ENCODE results near the gene TMEM202. TPM values are rescaled to one million over a fixed set of nuclear protein-coding genes. Genes with fewer than 3 reads are reported as not detected.
"Not testable (repeated sequence)": the region's sequence is repeated elsewhere in the genome, so short reads cannot be mapped to it uniquely, and the experiment has no call there.

Gene TMEM202
- total RNA-seq, 6 experiments from 2014 or later: not detected

- no peak overlapping the region for H3K4me3 Mint-ChIP-seq
- peaks cover 41% of the 10 kb centered on the region for H3K4me1 Mint-ChIP-seq (ENCODE audit: low read depth)
- DNase-seq: no peak
- peaks cover 6% of the 10 kb centered on the region; the same call in 1 of the 2 replicates for H3K36me3 Mint-ChIP-seq (ENCODE audit: low read depth)
- no peaks in the 10 kb centered on the region for H3K9me3 Mint-ChIP-seq
- peaks cover 2% of the 10 kb centered on the region for H3K27me3 Mint-ChIP-seq (ENCODE audit: insufficient read depth)
- no peak overlapping the region for H3K27ac Mint-ChIP-seq
- TF ChIP-seq, protein P1, sequence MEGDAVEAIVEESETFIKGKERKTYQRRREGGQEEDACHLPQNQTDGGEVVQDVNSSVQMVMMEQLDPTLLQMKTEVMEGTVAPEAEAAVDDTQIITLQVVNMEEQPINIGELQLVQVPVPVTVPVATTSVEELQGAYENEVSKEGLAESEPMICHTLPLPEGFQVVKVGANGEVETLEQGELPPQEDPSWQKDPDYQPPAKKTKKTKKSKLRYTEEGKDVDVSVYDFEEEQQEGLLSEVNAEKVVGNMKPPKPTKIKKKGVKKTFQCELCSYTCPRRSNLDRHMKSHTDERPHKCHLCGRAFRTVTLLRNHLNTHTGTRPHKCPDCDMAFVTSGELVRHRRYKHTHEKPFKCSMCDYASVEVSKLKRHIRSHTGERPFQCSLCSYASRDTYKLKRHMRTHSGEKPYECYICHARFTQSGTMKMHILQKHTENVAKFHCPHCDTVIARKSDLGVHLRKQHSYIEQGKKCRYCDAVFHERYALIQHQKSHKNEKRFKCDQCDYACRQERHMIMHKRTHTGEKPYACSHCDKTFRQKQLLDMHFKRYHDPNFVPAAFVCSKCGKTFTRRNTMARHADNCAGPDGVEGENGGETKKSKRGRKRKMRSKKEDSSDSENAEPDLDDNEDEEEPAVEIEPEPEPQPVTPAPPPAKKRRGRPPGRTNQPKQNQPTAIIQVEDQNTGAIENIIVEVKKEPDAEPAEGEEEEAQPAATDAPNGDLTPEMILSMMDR (IDR thresholded peaks at IDR 0.05): no peak
Observed at GRCh38 chr15:72372361-72372760, 25.7 kb upstream of the TMEM202 start.

DNA sequence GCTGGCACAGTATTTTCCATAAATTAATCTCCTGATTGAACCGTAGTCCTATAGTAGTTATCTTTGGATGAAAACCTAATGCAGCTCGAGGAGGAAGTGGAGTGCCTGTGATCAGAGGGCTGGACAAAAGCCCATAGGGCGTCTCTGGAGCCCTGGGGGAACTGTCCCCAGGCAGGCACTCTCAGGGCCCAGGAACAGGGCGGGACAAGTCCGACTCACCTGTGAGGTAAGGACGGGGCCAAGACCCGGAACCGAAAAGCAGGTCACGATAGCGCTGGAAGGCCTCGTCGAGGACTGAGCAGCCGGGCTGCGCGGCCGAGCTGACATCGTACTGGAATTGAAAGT lies 22.6 kb upstream of the TMEM202 start:
- H3K27ac Mint-ChIP-seq: peak overlapping the region; percentile 95

GRCh38 chr15:72375846-72376581 lies 22.1 kb upstream of the TMEM202 start, which contains the start of gene HEXA:
TSS of gene HEXA (minus strand) at chr15:72376014. CDS start at chr15:72375972, 42 bp downstream.
- Mint-ChIP-seq H3K36me3 (ENCODE audit: low read depth) (no peaks in the 10 kb centered on the region), H3K4me3 (peak within 1 kb of the TSS; percentile 96), H3K27me3 (ENCODE audit: insufficient read depth) (peaks cover 2% of the 10 kb centered on the region), H3K9me3 (no peaks in the 10 kb centered on the region), H3K27ac (peak within 1 kb of the TSS; percentile 95), H3K4me1 (ENCODE audit: low read depth) (peaks cover 30% of the 10 kb centered on the region)
- peak; percentile 87 for DNase-seq
- TF ChIP-seq, protein P1 (IDR thresholded peaks at IDR 0.05): no peak

More for the DNA sequence above, 22.6 kb upstream of the TMEM202 start:
- H3K9me3 Mint-ChIP-seq: no peaks in the 10 kb centered on the region
- H3K4me1 Mint-ChIP-seq (ENCODE audit: low read depth): peaks cover 34% of the 10 kb centered on the region
- TF ChIP-seq, protein P1 (IDR thresholded peaks at IDR 0.05): no peak
- no peaks in the 10 kb centered on the region for H3K36me3 Mint-ChIP-seq (ENCODE audit: low read depth)
- H3K4me3 Mint-ChIP-seq: peak overlapping the region; percentile 96
- no peak for DNase-seq
- H3K27me3 Mint-ChIP-seq (ENCODE audit: insufficient read depth): peaks cover 2% of the 10 kb centered on the region

- H3K9me3 Mint-ChIP-seq: no peaks in the 10 kb centered on the region
- H3K36me3 Mint-ChIP-seq (ENCODE audit: low read depth): no peaks in the 10 kb centered on the region
Observed at GRCh38 chr15:72377331-72377730, 20.8 kb upstream of the TMEM202 start.

GRCh38 chr15:72379106-72379505 lies 19.0 kb upstream of the TMEM202 start:
- not testable (repeated sequence) for H3K27ac Mint-ChIP-seq, H3K9me3 Mint-ChIP-seq

More at GRCh38 chr15:72377331-72377730, 20.8 kb upstream of the TMEM202 start:
- DNase-seq: no peak
- Mint-ChIP-seq H3K27ac (no peak overlapping the region), H3K27me3 (ENCODE audit: insufficient read depth) (peaks cover 2% of the 10 kb centered on the region), H3K4me3 (no peak overlapping the region), H3K4me1 (ENCODE audit: low read depth) (peaks cover 29% of the 10 kb centered on the region)
- TF ChIP-seq, protein P1 (IDR thresholded peaks at IDR 0.05): no peak

GRCh38 chr15:72379856-72380430 lies 18.2 kb upstream of the TMEM202 start:
- H3K4me1 Mint-ChIP-seq (ENCODE audit: low read depth): peaks cover 17% of the 10 kb centered on the region
- no peak overlapping the region for H3K27ac Mint-ChIP-seq
- H3K9me3 Mint-ChIP-seq: no peaks in the 10 kb centered on the region
- no peak for DNase-seq
- H3K4me3 Mint-ChIP-seq: no peak overlapping the region
- TF ChIP-seq, protein P1 (IDR thresholded peaks at IDR 0.05): no peak
- H3K36me3 Mint-ChIP-seq (ENCODE audit: low read depth): no peaks in the 10 kb centered on the region
- peaks cover 15% of the 10 kb centered on the region for H3K27me3 Mint-ChIP-seq (ENCODE audit: insufficient read depth)

More at GRCh38 chr15:72379106-72379505, 19.0 kb upstream of the TMEM202 start:
- not testable (repeated sequence) for H3K36me3 Mint-ChIP-seq (ENCODE audit: low read depth); DNase-seq; H3K27me3 Mint-ChIP-seq (ENCODE audit: insufficient read depth); H3K4me3 Mint-ChIP-seq
- peaks cover 26% of the 10 kb centered on the region for H3K4me1 Mint-ChIP-seq (ENCODE audit: low read depth)

All from HFFc6 (cell line).